HG02763 (cell line): ENCODE measurements around the gene DNAJC17.

Experiments
- ATAC-seq: cut with Tn5 transposase; IDR thresholded peaks from one replicate; pipeline ENCODE4 v1.9.1; 2021; ENCODE audit warnings: mild to moderate bottlenecking, moderate library complexity; ENCODE audit not compliant: unreplicated experiment

DNAJC17 gene

GRCh38 chr15:40807028-40807887, at the start of gene DNAJC17, which contains the start of gene ZFYVE19:
Gene DNAJC17 (minus strand): TSS chr15:40807473. CDS start chr15:40807446, 27 bp downstream.
Gene ZFYVE19 (plus strand): TSS chr15:40807089. CDS start chr15:40807590, 501 bp downstream.
- ATAC-seq, result peak; percentile 94

- no peak for ATAC-seq
Observed at GRCh38 chr15:40856746-40857145, 49.5 kb upstream of the DNAJC17 start.

GRCh38 chr15:40855706-40856234, 48.5 kb upstream of the DNAJC17 start:
- no peak for ATAC-seq

- ATAC-seq, result no peak
Observed at GRCh38 chr15:40854161-40854560, 46.9 kb upstream of the DNAJC17 start.

GRCh38 chr15:40853241-40853890, 46.1 kb upstream of the DNAJC17 start:
- no peak for ATAC-seq

GRCh38 chr15:40852529-40852928, 45.3 kb upstream of the DNAJC17 start:
- ATAC-seq, result no peak

GRCh38 chr15:40850576-40851112, 43.4 kb upstream of the DNAJC17 start:
- ATAC-seq, result no peak

- no peak for ATAC-seq
Observed at GRCh38 chr15:40847223-40847961, 40.1 kb upstream of the DNAJC17 start.

- no peak for ATAC-seq
Observed at GRCh38 chr15:40846841-40847222, 39.6 kb upstream of the DNAJC17 start.

- ATAC-seq, result no peak
Observed at GRCh38 chr15:40845511-40846284, 38.4 kb upstream of the DNAJC17 start.

- no peak for ATAC-seq
Observed at GRCh38 chr15:40845036-40845435, 37.8 kb upstream of the DNAJC17 start.

GRCh38 chr15:40844696-40845030, 37.4 kb upstream of the DNAJC17 start:
- no peak for ATAC-seq

GRCh38 chr15:40843885-40844695, 36.8 kb upstream of the DNAJC17 start, which contains the start of gene SPINT1:
Gene SPINT1 (plus strand): TSS chr15:40844048. CDS start chr15:40844555, 507 bp downstream.
- no peak for ATAC-seq

GRCh38 chr15:40843261-40843884, 36.1 kb upstream of the DNAJC17 start:
- no peak for ATAC-seq

- no peak for ATAC-seq
Observed at GRCh38 chr15:40841741-40842140, 34.5 kb upstream of the DNAJC17 start.

- no peak for ATAC-seq
Observed at GRCh38 chr15:40838756-40839155, 31.5 kb upstream of the DNAJC17 start.

GRCh38 chr15:40836020-40836419, 28.7 kb upstream of the DNAJC17 start:
- no peak for ATAC-seq

- no peak for ATAC-seq
Observed at GRCh38 chr15:40832903-40833302, 25.6 kb upstream of the DNAJC17 start.

GRCh38 chr15:40831861-40832260, 24.6 kb upstream of the DNAJC17 start:
- no peak for ATAC-seq
